Measurements from ENCODE around the gene SLC11A1. TPM values are rescaled to one million over a fixed set of nuclear protein-coding genes. Genes with fewer than 3 reads are reported as not detected.

The SLC11A1 gene
- total and polyA plus RNA-seq, 2 experiments from 2014 or later: 0.31 TPM; not detected in 1

DNA sequence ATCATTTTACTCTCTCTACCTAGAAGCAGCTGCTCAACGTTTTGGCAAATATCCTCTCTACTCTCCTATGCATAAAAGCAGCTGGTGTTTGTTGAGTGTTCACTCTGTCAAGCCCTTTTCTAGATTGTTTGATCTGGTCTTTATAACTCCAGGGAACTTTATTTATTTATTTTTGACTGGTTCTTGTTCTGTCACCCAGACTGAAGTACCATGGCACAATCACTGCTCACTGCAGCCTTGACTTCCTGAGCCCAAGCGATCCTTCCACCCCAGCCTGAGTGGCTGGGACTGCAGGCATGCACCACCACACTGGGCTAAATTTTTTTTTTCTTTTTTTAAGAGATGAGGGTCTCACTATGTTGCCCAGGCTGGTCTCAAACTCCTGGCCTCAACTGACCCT, 12.7 kb upstream of the SLC11A1 start (continued):
- TF ChIP-seq, protein P1, sequence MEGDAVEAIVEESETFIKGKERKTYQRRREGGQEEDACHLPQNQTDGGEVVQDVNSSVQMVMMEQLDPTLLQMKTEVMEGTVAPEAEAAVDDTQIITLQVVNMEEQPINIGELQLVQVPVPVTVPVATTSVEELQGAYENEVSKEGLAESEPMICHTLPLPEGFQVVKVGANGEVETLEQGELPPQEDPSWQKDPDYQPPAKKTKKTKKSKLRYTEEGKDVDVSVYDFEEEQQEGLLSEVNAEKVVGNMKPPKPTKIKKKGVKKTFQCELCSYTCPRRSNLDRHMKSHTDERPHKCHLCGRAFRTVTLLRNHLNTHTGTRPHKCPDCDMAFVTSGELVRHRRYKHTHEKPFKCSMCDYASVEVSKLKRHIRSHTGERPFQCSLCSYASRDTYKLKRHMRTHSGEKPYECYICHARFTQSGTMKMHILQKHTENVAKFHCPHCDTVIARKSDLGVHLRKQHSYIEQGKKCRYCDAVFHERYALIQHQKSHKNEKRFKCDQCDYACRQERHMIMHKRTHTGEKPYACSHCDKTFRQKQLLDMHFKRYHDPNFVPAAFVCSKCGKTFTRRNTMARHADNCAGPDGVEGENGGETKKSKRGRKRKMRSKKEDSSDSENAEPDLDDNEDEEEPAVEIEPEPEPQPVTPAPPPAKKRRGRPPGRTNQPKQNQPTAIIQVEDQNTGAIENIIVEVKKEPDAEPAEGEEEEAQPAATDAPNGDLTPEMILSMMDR (conservative IDR thresholded peaks at IDR 0.05; ENCODE audit: low read depth in 2 of 2): no peak
- no peak for TF ChIP-seq ZNF331 (CRISPR knock-in tag; IDR thresholded peaks at IDR 0.05; ENCODE audit: low read depth)
- no peak for TF ChIP-seq EZH2phosphoT487 (IDR thresholded peaks at IDR 0.05; ENCODE audit: unreplicated experiment)
- no peak for TF ChIP-seq REST (IDR thresholded peaks at IDR 0.05; ENCODE audit: unreplicated experiment)
- no peak for TF ChIP-seq ZNF114 (CRISPR knock-in tag; IDR thresholded peaks at IDR 0.05)
- TF ChIP-seq CREB1 (CRISPR knock-in tag; IDR thresholded peaks at IDR 0.05; ENCODE audit: low read depth): no peak
- TF ChIP-seq JUNB (IDR thresholded peaks at IDR 0.05; ENCODE audit: unreplicated experiment): no peak
- TF ChIP-seq EZH2 (IDR thresholded peaks at IDR 0.05; ENCODE audit: low read depth, unreplicated experiment): no peak

DNA sequence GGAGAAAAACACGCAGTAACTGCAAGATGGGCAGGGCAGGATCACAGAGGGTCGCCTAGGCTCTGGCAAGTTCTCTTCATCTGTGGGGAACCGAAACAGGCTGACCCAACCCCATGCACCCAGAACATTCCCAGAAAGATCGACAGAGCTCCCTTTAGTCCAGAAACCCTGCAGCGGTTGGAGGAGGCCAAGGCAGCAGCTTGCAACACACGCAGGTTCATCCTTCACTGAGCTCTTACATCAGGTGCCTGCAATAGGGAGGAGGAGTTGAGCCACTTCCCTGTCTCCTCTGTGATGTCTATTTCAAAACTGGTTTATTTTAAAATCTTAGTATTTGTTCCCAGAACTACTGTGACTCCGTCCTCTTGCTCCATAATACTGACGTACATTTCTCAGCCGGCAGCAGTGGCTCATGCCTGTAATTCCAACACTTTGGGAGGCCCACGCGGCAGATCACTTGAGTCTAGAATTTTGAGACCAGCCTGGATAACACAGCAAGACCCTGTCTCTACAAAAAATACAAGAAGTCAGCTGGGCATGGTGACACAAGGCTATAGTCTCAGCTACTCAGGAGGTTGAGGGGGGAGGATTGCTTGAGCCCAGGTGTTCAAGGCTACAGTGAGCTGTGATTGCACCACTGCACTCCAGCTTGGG, 11.5 kb upstream of the SLC11A1 start:
- Histone ChIP-seq H3K4me2 (no peak overlapping the region), H3K79me2 (replicated peaks; ENCODE audit: insufficient read depth) (no peaks in the 10 kb centered on the region), H3K4me1 (ENCODE audit: insufficient read depth) (no peaks in the 10 kb centered on the region), H3F3A (replicated peaks; ENCODE audit: low read depth) (peaks cover 8% of the 10 kb centered on the region; the same call in 1 of the 2 replicates), H3K27me3 (ENCODE audit: insufficient read depth) (no peaks in the 10 kb centered on the region), H3K36me3 (ENCODE audit: insufficient read depth) (no peaks in the 10 kb centered on the region), H4K20me1 (replicated peaks; ENCODE audit: insufficient read depth) (no peaks in the 10 kb centered on the region), H3K9me2 (ENCODE audit: insufficient read depth) (no peaks in the 10 kb centered on the region), H2AFZ (no peak overlapping the region), H3K27ac (ENCODE audit: low read depth) (no peak overlapping the region), H3K4me3 (no peak overlapping the region)
- Mint-ChIP-seq H3K36me3 (ENCODE audit: low read depth) (no peaks in the 10 kb centered on the region), H3K27me3 (ENCODE audit: insufficient read depth, low read depth, poor library complexity) (peaks cover 23% of the 10 kb centered on the region), H3K4me3 (no peak overlapping the region), H3K9me3 (no peaks in the 10 kb centered on the region), H3K27ac (no peak overlapping the region), H3K4me1 (peaks cover 4% of the 10 kb centered on the region; the same call in 2 of the 3 replicates)
- DNase-seq (ENCODE audit: low spot score): no peak
- ATAC-seq: no peak
- TF ChIP-seq JUNB (IDR thresholded peaks at IDR 0.05; ENCODE audit: unreplicated experiment): no peak
- TF ChIP-seq, protein P1 (conservative IDR thresholded peaks at IDR 0.05; ENCODE audit: low read depth in 2 of 2): no peak
- no peak for TF ChIP-seq ZNF331 (CRISPR knock-in tag; IDR thresholded peaks at IDR 0.05; ENCODE audit: low read depth)
- TF ChIP-seq EZH2 (IDR thresholded peaks at IDR 0.05; ENCODE audit: low read depth, unreplicated experiment): no peak
- no peak for TF ChIP-seq REST (IDR thresholded peaks at IDR 0.05; ENCODE audit: unreplicated experiment)

All from GM23338 (cell line).